H9 (cell line): ENCODE measurements around the gene SLMAP. TPM values are rescaled to one million over a fixed set of nuclear protein-coding genes. Genes with fewer than 3 reads are reported as not detected.

Source experiments
- DNase-seq: peaks from one replicate; pipeline ENCODE4 v3.0.0-alpha.2; 2017
- H2AFZ ChIP-seq: one replicate; pipeline ENCODE4 v1.6.1; 2013; ENCODE audit warnings: mild to moderate bottlenecking, low read length, control low read depth, moderate library complexity
- H2AK5ac ChIP-seq: 2 replicates; pipeline ENCODE4 v1.6.1; 2013; ENCODE audit warnings: low read length, control low read depth, mixed read lengths; ENCODE audit not compliant: insufficient read length
- H2BK120ac ChIP-seq: one replicate; pipeline ENCODE4 v1.6.1; 2013; ENCODE audit warnings: low read depth, mild to moderate bottlenecking, low read length, control low read depth, inconsistent platforms; ENCODE audit not compliant: poor library complexity, severe bottlenecking
- H2BK12ac ChIP-seq: 2 replicates; pipeline ENCODE4 v1.6.1; 2013; ENCODE audit warnings: low read length, control low read depth, mixed read lengths, low read depth; ENCODE audit not compliant: insufficient read length
- H2BK15ac ChIP-seq: 2 replicates; pipeline ENCODE4 v1.6.1; 2013; ENCODE audit warnings: low read depth, low read length, control low read depth
- H2BK20ac ChIP-seq: one replicate; pipeline ENCODE4 v1.6.1; 2013; ENCODE audit warnings: low read depth, mild to moderate bottlenecking, low read length, control low read depth, inconsistent platforms; ENCODE audit not compliant: poor library complexity, severe bottlenecking
- H2BK5ac ChIP-seq: 2 replicates; pipeline ENCODE4 v1.6.1; 2013; ENCODE audit warnings: low read length, control low read depth, mixed read lengths; ENCODE audit not compliant: insufficient read length
- H3K14ac ChIP-seq: 2 replicates; pipeline ENCODE4 v1.6.1; 2013; ENCODE audit warnings: low read length, control low read depth; ENCODE audit not compliant: insufficient read depth
- H3K18ac ChIP-seq: 2 replicates; pipeline ENCODE4 v1.6.1; 2013; ENCODE audit warnings: low read depth, mild to moderate bottlenecking, mixed read lengths, low read length, control low read depth; ENCODE audit not compliant: insufficient read length
- H3K23ac ChIP-seq: 2 replicates; pipeline ENCODE4 v1.6.1; 2013; ENCODE audit warnings: low read length, control low read depth, mixed read lengths, low read depth; ENCODE audit not compliant: insufficient read length
- H3K23me2 ChIP-seq: 2 replicates; pipeline ENCODE4 v1.6.1; 2013; ENCODE audit warnings: low read depth, mild to moderate bottlenecking, mixed read lengths, low read length, control low read depth; ENCODE audit not compliant: insufficient read length, poor library complexity, severe bottlenecking
- H3K27ac ChIP-seq: 2 replicates; pipeline ENCODE4 v1.5.1; 2013; ENCODE audit warnings: low read length, control low read depth, mixed read lengths, low read depth; ENCODE audit not compliant: insufficient read length
- H3K27me3 ChIP-seq: 2 replicates; pipeline ENCODE4 v1.6.1; 2013; ENCODE audit warnings: low read length, control low read depth, inconsistent platforms; ENCODE audit not compliant: insufficient read depth
- H3K4ac ChIP-seq: 2 replicates; pipeline ENCODE4 v1.6.1; 2013; ENCODE audit warnings: low read depth, mild to moderate bottlenecking, control low read depth, inconsistent platforms, low read length, moderate library complexity
- H3K4me1 ChIP-seq: 2 replicates; pipeline ENCODE4 v1.6.1; 2013; ENCODE audit warnings: low read length, control low read depth, inconsistent platforms; ENCODE audit not compliant: insufficient read depth
- H3K4me2 ChIP-seq: 2 replicates; pipeline ENCODE4 v1.6.1; 2013; ENCODE audit warnings: low read length, control low read depth, mixed read lengths; ENCODE audit not compliant: insufficient read length, insufficient read depth
- H3K56ac ChIP-seq: 2 replicates; pipeline ENCODE4 v1.6.1; 2013; ENCODE audit warnings: low read depth, mild to moderate bottlenecking, mixed read lengths, low read length, control low read depth; ENCODE audit not compliant: insufficient read length
- H3K79me1 ChIP-seq: 2 replicates; pipeline ENCODE4 v1.6.1; 2013; ENCODE audit warnings: low read depth, mild to moderate bottlenecking, moderate library complexity, low read length, control low read depth, inconsistent platforms; ENCODE audit not compliant: insufficient read depth, poor library complexity, severe bottlenecking
- H3K79me2 ChIP-seq: 2 replicates; pipeline ENCODE4 v1.6.1; 2013; ENCODE audit warnings: low read length, control low read depth, inconsistent platforms; ENCODE audit not compliant: insufficient read depth
- H3K9ac ChIP-seq: 2 replicates; pipeline ENCODE4 v1.6.1; 2013; ENCODE audit warnings: low read length, control low read depth, mixed read lengths; ENCODE audit not compliant: insufficient read length; ENCODE audit errors: extremely low read depth
- H3K9me3 ChIP-seq: one replicate; pipeline ENCODE4 v1.6.1; 2013; ENCODE audit warnings: low read depth, low read length, inconsistent platforms; ENCODE audit not compliant: control insufficient read depth
- H3T11ph ChIP-seq: one replicate; pipeline ENCODE4 v1.6.1; 2013; ENCODE audit warnings: mild to moderate bottlenecking, low read length, control low read depth, inconsistent platforms
- H4K20me1 ChIP-seq: one replicate; pipeline ENCODE4 v1.6.1; 2013; ENCODE audit not compliant: control insufficient read depth, insufficient read length, insufficient read depth
- H4K5ac ChIP-seq: 2 replicates; pipeline ENCODE4 v1.6.1; 2013; ENCODE audit warnings: low read depth, mild to moderate bottlenecking, mixed read lengths, low read length, control low read depth; ENCODE audit not compliant: insufficient read length
- H4K8ac ChIP-seq: replicated peaks from 2 replicates; pipeline ENCODE4 v1.6.1; 2013; ENCODE audit warnings: low read length, control low read depth, mixed read lengths, low read depth; ENCODE audit not compliant: insufficient read length
- H4K91ac ChIP-seq: 2 replicates; pipeline ENCODE4 v1.6.1; 2013; ENCODE audit warnings: low read depth, mild to moderate bottlenecking, moderate library complexity, mixed read lengths, low read length, control low read depth; ENCODE audit not compliant: insufficient read length
- H3K27ac Mint-ChIP-seq, 3 experiments: 2 replicates in 2 of 3; 3 replicates in 1 of 3; pipeline ENCODE4 v1.8.0; 2020 to 2021; ENCODE audit warnings: mixed read lengths in 3 of 3, mild to moderate bottlenecking in 1 of 3, moderate library complexity in 1 of 3
- H3K27me3 Mint-ChIP-seq: 2 replicates; pipeline ENCODE4 v1.8.0; 2021; ENCODE audit warnings: low read depth, mild to moderate bottlenecking, moderate library complexity, mixed read lengths
- H3K36me3 Mint-ChIP-seq, 3 experiments: 2 replicates in 2 of 3; 3 replicates in 1 of 3; pipeline ENCODE4 v1.8.0; 2020 to 2021; ENCODE audit warnings: low read depth in 3 of 3, mixed read lengths in 3 of 3; ENCODE audit not compliant: insufficient read depth in 1 of 3
- H3K4me1 Mint-ChIP-seq, 2 experiments: 2 replicates each; pipeline ENCODE4 v1.8.0; 2020; ENCODE audit warnings: mixed read lengths in 2 of 2
- H3K4me3 Mint-ChIP-seq, 2 experiments: 2 replicates in 1 of 2; 3 replicates in 1 of 2; pipeline ENCODE4 v1.8.0; 2020 to 2021; ENCODE audit warnings: mild to moderate bottlenecking in 2 of 2, mixed read lengths in 2 of 2, moderate library complexity in 1 of 2
- H3K9me3 Mint-ChIP-seq, 2 experiments: 2 replicates in 1 of 2; 3 replicates in 1 of 2; pipeline ENCODE4 v1.8.0; 2020; ENCODE audit warnings: mild to moderate bottlenecking in 2 of 2, mixed read lengths in 2 of 2, moderate library complexity in 1 of 2
- CTCF ChIP-seq: fragments of 200-600 bp; sonication (generic); conservative IDR thresholded peaks from 3 replicates; pipeline ENCODE4 v1.8.0; 2021; ENCODE audit warnings: antibody characterized with exemption, mild to moderate bottlenecking
- WGBS: extraction: QIAGEN DNeasy Blood & Tissue Kit; methylation state at CpG from one replicate; pipeline ENCODE4 v1.1.7; 2013; ENCODE audit warnings: missing lambda C conversion rate, low lambda C conversion rate, mixed read lengths; ENCODE audit not compliant: insufficient read length; ENCODE audit errors: extremely low coverage; 5-methylcytosine and 5-hydroxymethylcytosine counted together
- total RNA-seq: library from RNA; stranded (reverse); gene quantifications from 2 replicates; pipeline ENCODE4 v1.2.1, GENCODE V29; 2021

The SLMAP gene
- total RNA-seq, 1 experiment from 2014 or later = 65.1 TPM

- H3K27me3 ChIP-seq = no peaks in the 10 kb centered on the region
- Mint-ChIP-seq H3K27me3 (no peaks in the 10 kb centered on the region), H3K9me3 (no peaks in the 10 kb centered on the region), H3K4me3 (no peak overlapping the region; a peak in 1 of 5 replicates), H3K27ac (peak overlapping the region in 1 of 3 experiments; percentile 53; a peak in 2 of 7 replicates), H3K4me1 (peaks cover 14 to 17% of the 10 kb centered on the region in 2 experiments), H3K36me3 (peaks cover 8 to 22% (median 9%) of the 10 kb centered on the region in 3 experiments; a peak in 6 of 7 replicates)
- no peak overlapping the region for H4K5ac ChIP-seq
- WGBS = no CpG with 5 or more reads among the region's 4 CpGs
- no peak overlapping the region for H3K23ac ChIP-seq
- no peaks in the 10 kb centered on the region for H3K9me3 ChIP-seq
- H3K79me2 ChIP-seq = peaks cover 18% of the 10 kb centered on the region; the same call in 1 of the 2 replicates
- no peak overlapping the region for H2AK5ac ChIP-seq
- no peak overlapping the region for H3K14ac ChIP-seq
- peaks cover 18% of the 10 kb centered on the region for H3K79me1 ChIP-seq
- H2BK5ac ChIP-seq = no peak overlapping the region
- H4K20me1 ChIP-seq = no peaks in the 10 kb centered on the region
- no peak for TF ChIP-seq CTCF
- H3T11ph ChIP-seq = no peak overlapping the region
- H3K4me2 ChIP-seq = no peak overlapping the region
- no peak overlapping the region for H4K8ac ChIP-seq
- no peak overlapping the region for H2BK12ac ChIP-seq
- H2BK120ac ChIP-seq = no peak overlapping the region
- no peak overlapping the region for H3K27ac ChIP-seq
- no peak overlapping the region for H4K91ac ChIP-seq
- DNase-seq = no peak
- H3K23me2 ChIP-seq = no peaks in the 10 kb centered on the region
- no peak overlapping the region for H3K56ac ChIP-seq
- H2BK15ac ChIP-seq = no peak overlapping the region
- H3K4me1 ChIP-seq = no peaks in the 10 kb centered on the region
- no peak overlapping the region for H3K18ac ChIP-seq
- H3K4ac ChIP-seq = no peak overlapping the region
- no peak overlapping the region for H2BK20ac ChIP-seq
- H3K9ac ChIP-seq = no peak overlapping the region
- H2AFZ ChIP-seq = no peak overlapping the region
Observed at GRCh38 chr3:57770009-57770827, 14.1 kb downstream of the SLMAP start.
